Suppressor macrophage (primary cell): Measurements from ENCODE around the gene KCTD15.

ENCODE experiments used
- DNase-seq, 4 experiments: peaks; one replicate each; pipeline ENCODE4 v3.0.0-alpha.2; 2020 to 2022

The KCTD15 gene

GRCh38 chr19:33814181-33815165 lies 17.8 kb downstream of the KCTD15 start:
- no peak for DNase-seq

- DNase-seq = peak; percentile 13 to 67 (median 55)
Measured at GRCh38 chr19:33815380-33816340, 19.0 kb downstream of the KCTD15 start.

GRCh38 chr19:33818411-33818810 lies 21.7 kb downstream of the KCTD15 start:
- DNase-seq = no peak

GRCh38 chr19:33819078-33819477 lies 22.4 kb downstream of the KCTD15 start:
- peak in 1 of 4 experiments; percentile 16 for DNase-seq

- DNase-seq = no peak
Measured at GRCh38 chr19:33819506-33819879, 22.8 kb downstream of the KCTD15 start.

- DNase-seq = peak; percentile 84 to 93 (median 90)
Measured at GRCh38 chr19:33819880-33820781, 23.5 kb downstream of the KCTD15 start.

- DNase-seq = peak in 1 of 4 experiments; percentile 23
Measured at GRCh38 chr19:33821871-33822270, 25.2 kb downstream of the KCTD15 start.

- DNase-seq = no peak
Measured at GRCh38 chr19:33823341-33823740, 26.7 kb downstream of the KCTD15 start.

- DNase-seq = no peak
Measured at GRCh38 chr19:33825556-33825955, 28.9 kb downstream of the KCTD15 start.

GRCh38 chr19:33826521-33826920 lies 29.9 kb downstream of the KCTD15 start:
- no peak for DNase-seq

GRCh38 chr19:33828266-33829075 lies 31.8 kb downstream of the KCTD15 start:
- DNase-seq = no peak

- DNase-seq = no peak
Measured at GRCh38 chr19:33830264-33830663, 33.6 kb downstream of the KCTD15 start.

- DNase-seq = peak; percentile 15 to 46 (median 29)
Measured at GRCh38 chr19:33831825-33832224, 35.2 kb downstream of the KCTD15 start.

- no peak for DNase-seq
Measured at GRCh38 chr19:33832633-33833032, 36.0 kb downstream of the KCTD15 start.

- DNase-seq = no peak
Measured at GRCh38 chr19:33840382-33840781, 43.7 kb downstream of the KCTD15 start.

GRCh38 chr19:33840783-33841182 lies 44.1 kb downstream of the KCTD15 start:
- no peak for DNase-seq

- DNase-seq = peak in 2 of 4 experiments; percentile 36 to 49
Measured at GRCh38 chr19:33841685-33842084, 45.0 kb downstream of the KCTD15 start.

GRCh38 chr19:33844478-33844877 lies 47.8 kb downstream of the KCTD15 start:
- no peak for DNase-seq

- DNase-seq = no peak
Measured at GRCh38 chr19:33845498-33845897, 48.8 kb downstream of the KCTD15 start.

- DNase-seq = no peak
Measured at GRCh38 chr19:33849551-33850147, 53.0 kb downstream of the KCTD15 start.

GRCh38 chr19:33859016-33859415 lies 62.3 kb downstream of the KCTD15 start:
- no peak for DNase-seq
